Lung (tissue), 12 donors: ENCODE measurements around the gene AUTS2. TPM values are rescaled to one million over a fixed set of nuclear protein-coding genes. Genes with fewer than 3 reads are reported as not detected.

Experiments
- ATAC-seq: fragments of 200-7000 bp; cut with Tn5 transposase; one replicate; pipeline ENCODE4 v1.9.1; 2020; ENCODE audit warnings: moderate number of reproducible peaks; ENCODE audit not compliant: insufficient read depth, low FRiP score
- DNase-seq, 3 donors: peaks; one replicate each; pipeline ENCODE4 v3.0.0-alpha.2; 2013 to 2017
- H3K27ac ChIP-seq, 2 donors: one replicate each; pipeline ENCODE4 v1.5.1; 2013; ENCODE audit warnings: mild to moderate bottlenecking in 2 of 2, moderate library complexity in 2 of 2, control low read depth in 1 of 2, inconsistent platforms in 1 of 2, low read depth in 1 of 2, low read length in 1 of 2
- H3K27me3 ChIP-seq, 3 donors: one replicate each; pipeline ENCODE4 v1.5.1; 2013; ENCODE audit warnings: low read length in 2 of 3; ENCODE audit not compliant: control insufficient read depth in 3 of 3, insufficient read depth in 3 of 3
- H3K36me3 ChIP-seq, 4 donors: one replicate each; pipeline ENCODE4 v1.5.1; 2013; ENCODE audit warnings: low read length in 4 of 4, mild to moderate bottlenecking in 1 of 4, moderate library complexity in 1 of 4; ENCODE audit not compliant: control insufficient read depth in 4 of 4, insufficient read depth in 4 of 4
- H3K4me1 ChIP-seq, 5 donors: one replicate each; pipeline ENCODE4 v1.5.1; 2013; ENCODE audit warnings: low read length in 5 of 5, mild to moderate bottlenecking in 2 of 5, moderate library complexity in 1 of 5; ENCODE audit not compliant: control insufficient read depth in 5 of 5, insufficient read depth in 5 of 5
- H3K4me3 ChIP-seq: one replicate; pipeline ENCODE4 v1.5.1; 2013; ENCODE audit warnings: mild to moderate bottlenecking, control low read depth, moderate library complexity
- H3K9ac ChIP-seq, 2 donors: one replicate each; pipeline ENCODE4 v1.5.1; 2013; ENCODE audit warnings: low read length in 2 of 2, control low read depth in 1 of 2; ENCODE audit not compliant: insufficient read depth in 1 of 2
- H3K9me3 ChIP-seq, 4 donors: one replicate each; pipeline ENCODE4 v1.5.1; 2013; ENCODE audit warnings: low read length in 3 of 4, mild to moderate bottlenecking in 1 of 4, moderate library complexity in 1 of 4; ENCODE audit not compliant: control insufficient read depth in 4 of 4, insufficient read depth in 3 of 4
- CTCF ChIP-seq: IDR thresholded peaks from 2 replicates; pipeline ENCODE4 v1.5.1; 2012; ENCODE audit warnings: mild to moderate bottlenecking; ENCODE audit errors: control extremely low read depth, extremely low read depth
- WGBS, 2 donors: extraction: QIAGEN DNeasy Blood & Tissue Kit; methylation state at CpG; one replicate each; pipeline ENCODE4 v1.1.7; 2013; 5-methylcytosine and 5-hydroxymethylcytosine counted together
- polyA plus RNA-seq, 2 donors: library from polyadenylated mRNA; stranded (reverse); fragments of 200-250 nt; gene quantifications; one replicate each; pipeline ENCODE4 v1.2.1, GENCODE V29; 2013
- total RNA-seq, 2 donors: library from RNA; depleted of rRNA in 1 of 2; stranded (reverse); fragments of >200 nt in 1 of 2; gene quantifications; one replicate each; pipeline ENCODE4 v1.2.1, GENCODE V29; 2014 to 2021
- donor health status: control.
- donor health status: control.
- donor health status: Bipolar disorder and iron deficiency.
- donor health status: healthy.
- donor health status: DM: yes; HTN: yes; CAD: no.

AUTS2 gene
- total and polyA plus RNA-seq, 4 donors, result 11.8 to 115 (median 40.6) TPM

GRCh38 chr7:70474639-70475234, 876.5 kb downstream of the AUTS2 start:
- H3K9me3 ChIP-seq, result no peaks in the 10 kb centered on the region
- H3K27me3 ChIP-seq, result no peaks in the 10 kb centered on the region
- no peak for TF ChIP-seq CTCF
- WGBS, 2 donors, result 73 to 81% methylated on average over 5 of the region's 5 CpGs
- DNase-seq (no peak), ATAC-seq (no peak)
- no peaks in the 10 kb centered on the region for H3K36me3 ChIP-seq
- no peak overlapping the region for H3K27ac ChIP-seq
- H3K4me1 ChIP-seq, result peaks cover 0 to 28% (median 4%) of the 10 kb centered on the region in 5 donors
- H3K4me3 ChIP-seq, result no peak overlapping the region
- H3K9ac ChIP-seq, result no peak overlapping the region

- peak in 1 of 3 donors; percentile 23 for DNase-seq
- no peak for TF ChIP-seq CTCF
- no peak for ATAC-seq
- H3K9ac ChIP-seq, result no peak overlapping the region
- no peaks in the 10 kb centered on the region for H3K27me3 ChIP-seq
- WGBS, 2 donors, result 79 to 85% methylated on average over 7 of the region's 7 CpGs
- no peaks in the 10 kb centered on the region for H3K36me3 ChIP-seq
- no peak overlapping the region for H3K27ac ChIP-seq
- no peaks in the 10 kb centered on the region for H3K9me3 ChIP-seq
- peaks cover 0 to 28% (median 4%) of the 10 kb centered on the region in 5 donors for H3K4me1 ChIP-seq
- no peak overlapping the region for H3K4me3 ChIP-seq
Observed at GRCh38 chr7:70477036-70478010, 879.0 kb downstream of the AUTS2 start.

GRCh38 chr7:70479153-70480021, 881.1 kb downstream of the AUTS2 start:
- H3K4me3 ChIP-seq, result no peak overlapping the region
- H3K4me1 ChIP-seq, result peaks cover 0 to 28% (median 1%) of the 10 kb centered on the region in 5 donors
- H3K9ac ChIP-seq, result no peak overlapping the region
- H3K36me3 ChIP-seq, result no peaks in the 10 kb centered on the region
- no peaks in the 10 kb centered on the region for H3K9me3 ChIP-seq
- ATAC-seq (no peak), DNase-seq (no peak)
- no peak for TF ChIP-seq CTCF
- H3K27ac ChIP-seq, result no peak overlapping the region
- 92 to 93% methylated on average over 15 of the region's 15 CpGs for WGBS, 2 donors
- H3K27me3 ChIP-seq, result no peaks in the 10 kb centered on the region
